Measurements from ENCODE around the gene ATP8A1.

ATP8A1 gene

GRCh38 chr4:42359711-42360110 is 297.2 kb downstream of the ATP8A1 start:
- no peak for DNase-seq
